GM18861 (cell line): ENCODE data around the gene PHEX.

ENCODE experiments used
- ATAC-seq: cut with Tn5 transposase; IDR thresholded peaks from one replicate; pipeline ENCODE4 v1.9.1; 2021; ENCODE audit not compliant: unreplicated experiment

PHEX gene

DNA sequence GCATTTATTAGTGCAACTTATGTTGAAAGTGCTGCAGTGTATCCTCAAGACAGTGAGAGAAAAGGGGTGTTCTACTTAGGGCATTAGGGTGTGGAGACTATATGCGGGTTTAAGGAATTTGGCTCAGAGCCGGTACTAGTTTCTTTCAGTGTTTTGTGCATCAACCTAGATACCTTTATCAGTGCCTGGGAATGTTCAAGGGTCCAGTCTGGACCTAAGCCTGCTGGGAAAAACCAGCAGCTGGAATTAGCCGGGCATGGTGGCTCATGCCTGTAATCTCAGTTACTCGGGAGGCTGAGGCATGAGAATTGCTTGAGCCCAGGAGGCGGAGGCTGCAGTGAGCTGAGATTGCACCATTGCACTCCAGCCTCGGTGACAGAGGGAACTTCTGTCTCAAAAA, 7.4 kb downstream of the PHEX start:
- ATAC-seq, result no peak

DNA sequence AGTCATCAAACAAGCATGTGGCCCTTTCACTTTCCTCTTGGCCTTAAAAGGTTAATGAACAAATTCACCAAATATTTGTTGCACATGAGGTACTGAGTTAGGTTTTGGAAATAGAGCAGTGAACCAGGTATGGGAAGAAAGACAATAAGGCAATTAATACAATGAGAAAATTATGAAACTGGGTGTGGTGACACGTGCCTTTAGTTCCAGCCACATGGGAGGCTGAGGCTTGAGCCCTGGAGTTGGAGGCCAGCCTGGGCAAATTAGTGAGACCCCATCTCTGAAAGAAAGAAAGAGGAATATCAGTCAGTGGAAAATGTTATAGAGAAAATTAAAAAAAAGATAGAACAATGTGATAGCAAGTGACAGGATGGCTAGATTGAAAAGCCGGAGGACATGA, 8.1 kb downstream of the PHEX start:
- ATAC-seq, result no peak

DNA sequence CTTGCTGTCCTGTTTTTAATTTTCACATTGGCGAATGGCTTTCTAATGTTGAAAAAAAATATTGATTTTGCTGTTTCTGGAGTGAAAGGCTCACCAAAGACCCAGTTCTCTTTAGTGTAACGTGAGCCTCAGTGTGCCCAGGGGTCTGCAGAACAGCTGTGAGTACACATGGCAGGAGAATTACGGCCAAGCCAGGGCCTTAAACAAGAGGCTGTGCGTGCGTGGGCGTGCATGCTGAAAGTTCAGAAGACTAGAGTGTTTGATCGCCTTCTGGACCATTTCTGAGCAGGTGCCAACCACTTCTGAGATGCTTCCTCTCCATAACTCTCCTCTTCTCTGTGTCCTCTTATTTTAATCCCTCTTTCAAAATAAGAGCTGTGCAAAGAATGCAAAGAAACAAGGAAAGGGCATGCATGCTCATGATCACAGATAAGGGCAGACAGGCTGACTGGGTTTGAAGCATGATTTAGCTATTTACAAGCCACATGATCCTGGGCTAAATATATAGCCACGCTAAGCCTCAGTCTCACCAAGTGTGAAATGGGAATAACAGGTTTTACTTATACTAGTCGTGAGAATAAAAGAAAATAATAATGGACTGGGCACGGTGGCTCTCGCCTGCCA, 9.9 kb downstream of the PHEX start:
- ATAC-seq, result no peak

DNA sequence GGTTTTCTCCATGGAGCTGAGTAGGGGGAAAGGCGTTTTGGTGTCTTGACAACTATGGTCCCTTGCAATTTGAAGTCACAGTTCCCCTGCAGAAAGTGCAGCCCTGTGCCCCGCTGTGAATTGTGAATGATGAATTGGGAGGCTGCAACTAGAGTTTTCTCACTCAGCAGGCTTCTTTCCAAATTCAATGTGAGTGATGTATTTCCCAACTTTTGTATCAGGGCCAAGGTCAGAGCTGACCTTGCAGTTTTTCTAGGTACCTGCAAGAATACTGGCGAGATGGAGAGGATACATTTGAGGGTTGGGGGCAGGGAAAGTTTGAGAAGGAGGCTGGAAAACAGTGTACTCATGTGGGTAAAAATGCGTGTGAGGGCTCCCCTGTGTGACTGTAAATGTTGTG, 11.7 kb downstream of the PHEX start:
- no peak for ATAC-seq

DNA sequence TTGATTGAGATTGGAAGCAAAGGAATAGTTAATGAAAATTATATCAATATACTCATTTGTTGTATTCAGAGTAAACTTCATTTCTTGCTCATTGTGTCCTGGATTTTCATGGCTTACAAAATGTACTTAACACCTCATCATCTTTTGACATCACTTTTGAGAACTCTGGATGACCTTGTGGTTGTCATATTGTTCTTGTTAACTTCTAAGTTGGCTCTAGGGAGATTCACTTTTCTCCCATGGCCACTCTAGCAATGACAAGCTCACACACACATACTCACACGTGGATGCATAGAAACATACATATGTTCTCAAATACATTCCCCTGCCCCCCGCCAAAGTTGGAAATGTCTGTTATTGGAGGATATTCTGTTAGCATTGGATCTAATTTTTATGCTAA, 15.3 kb downstream of the PHEX start:
- no peak for ATAC-seq

DNA sequence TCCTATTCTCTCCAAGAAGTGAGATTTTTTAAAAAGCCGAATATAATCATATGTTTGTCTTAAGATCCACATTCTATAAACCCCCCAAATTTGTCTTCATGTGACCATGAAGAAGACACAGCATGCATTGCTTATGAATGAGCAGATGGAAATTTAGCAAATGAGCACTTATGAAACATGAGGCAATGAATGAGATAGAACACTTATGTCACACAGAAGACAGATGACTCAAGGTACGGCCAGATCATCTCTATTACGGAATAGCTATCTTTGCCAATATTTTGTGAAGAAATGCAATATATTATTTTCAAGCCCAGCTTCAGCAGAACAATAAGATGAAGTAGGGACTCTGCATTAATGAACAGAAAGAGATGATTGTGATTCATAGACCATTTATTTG, 21.4 kb downstream of the PHEX start:
- no peak for ATAC-seq

DNA sequence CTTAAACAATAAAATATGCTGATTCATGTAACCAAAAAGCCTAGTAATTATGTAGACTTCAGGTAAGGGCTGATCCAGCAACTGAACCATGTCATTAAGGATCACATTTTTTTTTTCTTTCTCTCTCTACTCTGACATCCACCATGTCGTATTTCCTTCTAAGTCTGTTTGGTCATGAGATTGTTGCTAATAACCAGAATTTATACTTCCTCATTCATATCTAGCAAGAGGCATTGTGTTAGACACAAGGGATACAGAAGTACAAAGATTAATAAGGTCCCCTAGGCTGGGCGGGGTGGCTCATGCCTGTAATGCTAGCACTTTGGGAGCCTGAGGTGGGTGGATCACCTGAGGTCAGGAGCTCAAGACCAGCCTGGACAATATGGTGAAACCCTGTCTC, 24.1 kb downstream of the PHEX start:
- ATAC-seq, result no peak

DNA sequence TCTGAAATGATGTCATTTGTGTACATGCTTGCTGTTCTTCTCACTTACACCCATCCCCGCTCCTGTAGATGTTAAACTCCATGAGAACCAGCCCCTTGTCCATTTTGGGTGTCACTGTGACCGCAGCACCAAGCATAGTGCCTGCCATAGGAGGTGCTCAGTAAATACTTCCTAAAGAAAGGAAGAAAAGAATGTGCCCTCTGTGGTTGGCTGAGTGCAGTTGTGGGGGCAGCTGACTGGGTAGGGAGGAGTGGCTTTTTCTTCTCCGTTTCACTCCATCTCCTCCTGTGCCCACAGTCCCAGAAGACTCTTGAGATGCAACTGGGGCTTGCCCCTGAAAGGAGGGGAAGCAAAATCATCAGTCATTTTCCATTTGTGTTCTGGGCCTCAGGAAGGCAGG, 25.5 kb downstream of the PHEX start:
- ATAC-seq, result no peak

DNA sequence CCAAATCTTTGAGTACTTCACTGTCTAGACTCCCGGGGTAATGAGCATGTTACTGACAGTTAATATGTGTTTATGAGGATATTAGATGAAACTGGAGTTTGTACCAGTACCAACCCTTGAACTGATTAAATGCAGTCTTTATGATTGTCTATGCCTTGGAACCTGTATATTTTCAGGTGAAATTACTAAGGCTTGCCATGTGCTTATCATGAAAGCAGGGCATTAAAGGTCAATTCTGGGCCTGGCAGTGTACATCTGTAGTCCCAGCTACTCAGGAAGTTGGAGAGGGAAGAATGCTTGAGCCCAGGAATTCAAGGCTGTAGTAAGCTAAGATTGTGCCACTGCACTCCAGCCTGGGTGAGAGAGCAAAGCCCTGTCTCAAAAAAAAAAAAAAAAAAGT, 27.6 kb downstream of the PHEX start:
- no peak for ATAC-seq

DNA sequence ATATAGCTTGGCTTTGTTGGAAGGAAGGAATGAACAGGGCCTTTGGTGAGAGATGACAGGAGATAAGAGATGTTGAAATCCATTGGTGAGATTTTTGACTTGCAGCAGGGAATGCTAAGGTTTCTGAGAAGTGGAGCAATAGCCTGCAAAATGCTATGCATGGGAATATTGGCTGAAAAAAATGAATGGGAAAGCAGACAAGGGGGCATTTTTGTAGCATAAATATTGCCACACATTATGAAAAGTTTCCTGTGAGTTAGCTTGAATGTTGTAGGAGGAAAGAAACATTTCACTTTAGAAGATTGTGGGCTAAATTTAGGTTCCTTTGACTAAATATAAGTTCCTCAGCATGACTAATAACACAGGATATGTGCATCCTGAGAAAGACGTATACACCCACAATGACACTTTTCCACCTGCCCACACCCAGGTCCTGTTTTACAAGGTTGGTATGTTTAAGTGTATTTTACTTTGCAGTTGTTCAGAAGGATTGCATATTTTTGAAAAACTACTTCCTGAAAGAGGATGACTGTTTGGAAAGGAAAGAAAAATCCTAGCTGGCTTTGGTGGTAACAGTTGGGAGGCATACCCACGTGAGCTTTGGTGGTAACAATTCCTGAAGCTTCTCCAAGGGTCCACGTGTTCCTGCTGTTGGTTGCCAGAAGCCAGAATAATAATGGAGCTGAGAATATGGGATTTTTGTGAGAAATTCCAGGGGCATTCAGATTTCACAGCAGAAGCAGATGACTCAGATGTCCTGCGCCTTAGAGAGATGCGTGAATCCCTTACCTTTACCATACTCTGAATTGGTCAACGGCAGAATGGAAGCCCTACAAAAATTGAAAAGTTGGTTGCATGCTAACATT, 28.5 kb downstream of the PHEX start:
- peak; percentile 32 for ATAC-seq

DNA sequence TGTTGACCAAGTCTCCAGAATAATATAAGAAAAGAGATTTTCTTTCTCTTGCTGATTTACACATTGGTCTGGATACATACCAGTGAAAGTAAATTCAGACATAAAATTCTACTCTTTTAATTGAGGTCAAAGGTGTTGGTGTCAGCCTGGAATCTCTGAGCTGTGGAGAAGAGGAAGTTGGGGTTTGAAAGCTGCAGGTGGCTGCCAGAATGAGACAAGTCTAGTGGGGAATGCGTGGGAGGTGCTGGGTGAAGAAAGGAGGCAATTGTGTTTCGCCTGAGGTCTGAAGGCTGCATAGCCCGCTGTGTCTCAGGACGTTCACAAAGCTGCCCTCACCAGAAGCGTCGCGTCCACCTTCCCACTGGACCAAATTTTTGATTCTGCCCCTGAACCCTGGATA, 31.2 kb downstream of the PHEX start:
- peak; percentile 90 for ATAC-seq

DNA sequence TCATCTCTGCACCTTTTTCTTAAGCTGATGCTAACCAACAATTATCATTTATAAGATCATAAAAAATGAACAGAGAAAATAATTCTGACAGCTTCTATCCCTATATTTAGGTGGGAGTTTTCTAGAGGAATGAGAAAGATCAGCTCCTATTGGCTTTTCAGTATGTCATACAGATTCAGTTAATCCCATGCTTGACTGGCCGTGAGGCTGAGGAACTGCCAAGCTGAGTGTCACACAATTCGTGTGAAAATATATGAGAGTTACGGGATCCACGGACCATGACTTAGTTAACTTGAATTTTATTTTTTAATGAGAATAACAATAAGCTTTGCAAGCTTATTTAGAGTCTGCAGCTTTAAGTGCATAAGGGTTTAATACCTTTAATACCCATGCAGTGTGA, 37.5 kb downstream of the PHEX start:
- ATAC-seq, result no peak

DNA sequence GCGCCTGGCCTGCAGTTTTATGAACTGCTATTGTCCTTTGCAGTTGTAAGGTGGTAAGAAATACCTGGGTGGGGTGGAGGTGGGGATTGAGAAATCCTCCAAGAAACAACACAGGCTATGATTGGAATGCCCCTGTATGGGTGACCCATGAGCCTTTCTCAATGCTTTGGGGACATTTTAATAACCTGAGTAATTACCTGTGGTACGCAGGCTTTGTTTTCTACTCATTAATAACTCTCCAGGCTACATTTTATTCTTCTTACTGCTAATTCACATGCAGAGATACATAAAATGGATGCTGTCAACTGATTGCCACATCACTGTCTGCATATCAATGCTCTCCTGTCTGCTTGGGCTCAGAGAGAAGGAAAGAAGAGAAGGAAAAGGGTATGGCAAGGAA, 41.8 kb downstream of the PHEX start:
- ATAC-seq, result no peak

DNA sequence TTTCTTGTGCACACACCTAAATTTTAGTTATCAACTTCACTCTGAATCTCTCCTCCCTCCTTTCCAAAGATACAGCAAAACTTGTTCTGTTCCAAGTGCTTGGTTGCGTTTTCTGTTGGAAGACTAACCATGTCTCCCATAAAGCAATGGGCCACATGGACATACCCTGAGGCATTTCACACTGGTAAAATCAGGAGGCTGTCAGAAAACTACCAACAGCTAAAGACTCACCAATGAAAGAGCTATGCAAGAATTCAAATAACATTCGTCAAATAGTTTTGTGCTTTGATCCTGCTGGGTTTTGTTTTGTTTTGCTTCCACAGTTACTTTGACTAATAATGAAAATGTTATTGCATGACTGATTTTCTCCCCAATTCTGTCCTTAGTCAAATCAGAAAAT, 46.0 kb downstream of the PHEX start:
- ATAC-seq, result no peak

DNA sequence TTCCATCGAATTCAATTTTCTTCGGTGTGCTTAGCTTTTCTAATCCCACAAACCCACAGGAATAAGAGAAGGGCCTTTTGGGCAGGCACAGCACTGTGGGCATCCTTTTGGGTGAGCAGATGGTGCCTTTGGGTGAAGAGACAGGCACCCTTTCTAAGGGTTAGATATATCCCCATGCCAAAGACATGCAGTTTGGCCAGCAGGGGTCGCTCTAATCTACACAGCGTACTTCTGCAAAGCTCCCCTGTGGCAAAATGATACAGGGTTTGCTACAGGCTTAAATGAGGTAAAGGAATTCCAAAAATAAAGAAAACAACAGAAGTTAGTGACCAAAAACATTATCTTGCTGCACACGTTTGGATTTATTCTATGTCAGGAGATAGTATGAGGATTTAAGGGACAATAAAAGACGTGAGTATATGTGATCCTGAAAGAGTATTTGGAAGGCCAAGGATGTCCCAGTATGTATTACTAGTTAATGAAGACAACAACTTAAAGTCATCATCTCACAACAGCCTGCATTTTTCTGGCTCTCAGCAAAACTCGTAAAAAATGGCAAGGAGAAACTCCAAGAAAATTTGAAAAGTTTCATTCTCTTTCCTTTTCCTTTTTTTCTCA, 49.5 kb downstream of the PHEX start:
- ATAC-seq, result peak; percentile 80

DNA sequence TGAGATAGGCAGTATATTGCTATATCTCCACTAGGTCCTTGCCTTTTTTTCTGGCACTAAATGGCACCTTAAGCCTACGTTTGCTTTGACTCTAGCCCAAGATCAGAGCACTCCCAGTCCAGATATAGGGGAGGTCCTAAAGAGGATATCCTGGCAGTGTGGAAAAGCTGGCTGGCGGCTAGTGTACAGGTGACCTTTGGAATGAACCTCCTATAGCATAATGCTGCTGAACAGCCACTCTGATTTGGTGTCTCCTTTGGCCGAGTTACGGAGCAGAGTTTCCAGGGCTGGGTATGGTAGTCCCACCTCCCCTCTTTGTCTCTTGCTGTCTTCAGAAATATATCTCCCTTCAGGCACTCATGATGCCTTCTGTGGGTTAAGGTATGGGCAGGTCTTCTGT, 53.9 kb downstream of the PHEX start:
- no peak for ATAC-seq

DNA sequence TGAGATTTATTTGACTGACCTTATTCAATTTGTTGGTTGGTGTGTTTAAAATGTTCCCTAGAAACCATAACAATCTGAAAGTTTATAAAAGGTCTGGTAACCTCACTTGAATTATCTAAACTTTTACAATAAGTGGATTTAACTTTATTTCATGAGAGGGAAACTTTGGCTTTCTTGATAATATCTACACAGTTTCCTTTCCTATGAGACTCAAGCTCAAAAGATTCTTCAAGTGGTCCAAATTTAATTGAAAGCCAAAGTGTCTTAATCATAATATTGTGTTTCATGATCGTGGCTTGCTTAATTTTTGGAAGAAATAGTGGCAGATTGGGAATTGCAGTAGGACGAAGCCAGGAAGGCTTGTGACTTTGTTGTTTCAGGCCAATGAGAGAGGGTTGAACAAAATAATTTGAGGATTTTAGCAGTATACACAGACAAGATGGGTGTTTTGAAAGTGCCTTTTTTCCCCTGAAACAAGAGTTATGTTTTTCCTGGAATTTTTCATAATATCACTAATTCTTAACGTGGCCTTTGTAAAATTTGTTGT, 55.0 kb downstream of the PHEX start:
- no peak for ATAC-seq

DNA sequence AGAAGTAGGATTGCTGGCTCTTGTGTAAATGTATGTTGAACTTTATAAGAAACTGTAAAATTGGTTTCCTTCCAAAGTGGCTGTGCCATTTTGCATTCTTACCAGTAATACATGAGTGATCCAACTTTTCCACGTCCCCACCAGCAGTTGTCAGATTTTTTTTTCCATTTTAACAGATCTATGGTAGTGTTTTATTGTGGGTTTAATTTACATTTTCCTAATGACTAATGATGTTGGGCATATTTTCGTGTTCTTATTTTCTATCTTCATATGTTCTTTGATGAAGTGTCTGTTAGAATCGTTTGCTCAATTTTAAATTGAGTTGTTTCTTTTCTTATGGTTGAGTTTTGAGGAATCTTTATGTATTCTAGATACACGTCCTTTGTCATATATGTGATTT, 56.2 kb downstream of the PHEX start:
- no peak for ATAC-seq

DNA sequence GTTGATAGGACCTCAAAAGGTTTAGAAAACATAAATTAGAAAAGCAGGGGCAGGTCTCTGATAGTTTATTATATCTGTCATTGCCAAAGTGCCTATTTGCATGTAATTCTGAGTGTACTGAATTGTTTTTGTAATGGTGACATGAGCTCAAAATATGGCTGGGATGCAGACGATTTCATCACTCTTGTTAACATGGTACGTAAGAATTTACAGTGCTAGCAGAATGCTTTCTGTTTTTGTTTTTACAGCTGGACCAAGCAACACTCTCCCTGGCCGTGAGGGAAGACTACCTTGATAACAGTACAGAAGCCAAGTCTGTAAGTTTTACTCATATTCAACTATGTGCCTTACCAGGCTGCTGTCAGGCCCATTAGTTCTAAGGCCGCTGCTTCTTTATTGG, 58.1 kb downstream of the PHEX start:
- ATAC-seq, result no peak

DNA sequence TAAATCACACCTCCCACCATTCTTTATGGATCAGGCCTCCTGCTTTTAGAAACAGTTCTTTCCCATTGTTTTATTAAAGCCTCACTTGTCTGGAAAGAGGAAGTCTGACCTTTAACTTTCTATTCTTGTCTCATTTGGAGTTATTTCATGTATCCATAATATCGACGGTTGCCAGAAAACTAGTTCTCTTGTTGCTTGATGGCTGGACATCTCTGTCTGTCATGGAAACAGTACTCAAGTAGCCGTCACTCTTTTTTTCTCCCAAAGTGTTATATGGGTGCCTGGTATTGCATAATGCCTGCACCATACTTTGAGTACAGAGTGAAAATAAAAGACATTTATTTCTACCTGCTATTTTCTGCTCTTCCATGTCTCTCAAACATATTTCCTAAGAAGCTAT, 61.4 kb downstream of the PHEX start:
- ATAC-seq, result no peak

DNA sequence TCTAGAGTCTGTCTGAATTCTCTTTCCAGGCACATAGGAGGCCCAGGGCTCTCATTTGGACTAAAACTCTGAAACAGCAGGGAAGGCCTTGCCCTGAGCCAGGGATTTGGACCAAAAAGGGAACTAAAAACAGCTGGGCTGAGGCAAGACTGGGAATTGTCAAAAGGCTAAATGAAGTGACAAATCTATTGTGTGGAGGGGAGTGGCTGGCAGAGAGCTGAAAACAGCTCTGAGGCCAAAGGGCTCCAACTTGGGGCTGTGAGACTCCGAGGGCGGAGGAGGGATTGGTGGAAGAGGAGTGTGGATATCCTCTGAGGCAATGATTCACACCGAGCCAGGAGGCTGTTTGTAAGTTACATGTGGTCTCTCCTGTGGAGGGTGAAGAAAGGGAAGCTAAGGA, 63.2 kb downstream of the PHEX start:
- ATAC-seq, result no peak

DNA sequence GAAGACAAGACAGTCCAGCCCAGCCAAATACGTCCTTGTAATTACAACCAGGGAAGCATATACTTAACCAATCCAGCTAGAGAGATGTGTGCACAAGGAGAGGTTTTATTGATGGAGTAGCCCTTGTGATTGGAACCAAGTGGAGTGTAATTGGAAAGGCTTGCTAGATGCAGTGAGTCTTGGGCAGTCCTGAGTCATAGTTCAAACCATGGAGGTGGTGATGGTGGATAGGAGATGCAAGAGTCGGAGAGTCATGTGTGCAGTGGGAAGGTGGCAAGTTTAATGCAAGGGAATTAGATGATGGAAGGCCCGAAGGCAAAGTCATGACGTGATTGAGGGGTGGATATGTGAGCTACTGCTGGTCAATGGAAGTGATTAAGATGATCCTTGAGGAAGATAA, 63.7 kb downstream of the PHEX start:
- no peak for ATAC-seq
